Neural cell (in vitro differentiated cells): Measurements from ENCODE around the gene KRTAP5-1. TPM values are rescaled to one million over a fixed set of nuclear protein-coding genes. Genes with fewer than 3 reads are reported as not detected.
"Not testable (repeated sequence)": the region's sequence is repeated elsewhere in the genome, so short reads cannot be mapped to it uniquely, and the experiment has no call there.

ENCODE experiments used
- H2AFZ ChIP-seq: fragments of 200-600, 300-800 bp; sonication (generic), shearing (Covaris generic); 2 replicates; pipeline ENCODE4 v1.6.0; 2014; ENCODE audit warnings: low read depth, mild to moderate bottlenecking, antibody characterized with exemption, low read length, moderate library complexity
- H3F3A ChIP-seq: fragments of 200-600 bp; shearing (Covaris generic); 2 replicates; pipeline ENCODE4 v1.6.1; 2016; ENCODE audit warnings: mild to moderate bottlenecking, moderate library complexity, mixed read lengths, antibody characterized with exemption, low read length; ENCODE audit not compliant: insufficient read depth, poor library complexity, severe bottlenecking
- H3K27ac ChIP-seq: fragments of 200-600, 300-800 bp; sonication (generic), shearing (Covaris generic); 2 replicates; pipeline ENCODE4 v1.5.1; 2014; ENCODE audit warnings: mild to moderate bottlenecking, low read length, moderate library complexity
- H3K27me3 ChIP-seq: fragments of 300-800, 200-600 bp; sonication (generic), shearing (Covaris generic); 2 replicates; pipeline ENCODE4 v1.6.0; 2014; ENCODE audit warnings: mild to moderate bottlenecking, low read depth, low read length, moderate library complexity; ENCODE audit not compliant: insufficient read depth
- H3K36me3 ChIP-seq: fragments of 300-800, 200-600 bp; sonication (generic), shearing (Covaris generic); 2 replicates; pipeline ENCODE4 v1.5.1; 2014; ENCODE audit warnings: mild to moderate bottlenecking, antibody characterized with exemption, low read length, moderate library complexity; ENCODE audit not compliant: insufficient read depth
- H3K4me2 ChIP-seq: fragments of 300-800, 200-600 bp; sonication (generic), shearing (Covaris generic); 2 replicates; pipeline ENCODE4 v1.6.0; 2014; ENCODE audit warnings: mild to moderate bottlenecking, low read length
- H3K4me3 ChIP-seq: fragments of 300-800, 200-600 bp; sonication (generic), shearing (Covaris generic); 2 replicates; pipeline ENCODE4 v1.5.1; 2014; ENCODE audit warnings: mild to moderate bottlenecking, low read length, moderate library complexity
- H3K79me2 ChIP-seq: fragments of 200-600 bp; shearing (Covaris generic); replicated peaks from 2 replicates; pipeline ENCODE4 v1.6.0; 2014; ENCODE audit warnings: mild to moderate bottlenecking, low read length, moderate library complexity; ENCODE audit not compliant: insufficient read depth
- H3K9ac ChIP-seq: fragments of 300-800, 200-600 bp; sonication (generic), shearing (Covaris generic); 2 replicates; pipeline ENCODE4 v1.6.1; 2016; ENCODE audit warnings: mild to moderate bottlenecking, low read length, mixed read lengths
- H3K9me2 ChIP-seq: fragments of 200-600 bp; shearing (Covaris generic); 2 replicates; pipeline ENCODE4 v1.6.1; 2016; ENCODE audit warnings: mild to moderate bottlenecking, low read length, mixed read lengths; ENCODE audit not compliant: insufficient read depth
- H3K9me3 ChIP-seq: fragments of 200-600, 300-800 bp; sonication (generic), shearing (Covaris generic); 2 replicates; pipeline ENCODE4 v1.6.1; 2016; ENCODE audit warnings: mild to moderate bottlenecking, mixed run types, low read length, moderate library complexity, mixed read lengths
- H4K20me1 ChIP-seq: fragments of 200-600 bp; shearing (Covaris generic); 2 replicates; pipeline ENCODE4 v1.6.1; 2016; ENCODE audit warnings: mild to moderate bottlenecking, mixed run types; ENCODE audit not compliant: insufficient read depth
- EP300 ChIP-seq: fragments of 450-650 bp; conservative IDR thresholded peaks from 2 replicates; pipeline ENCODE4 v1.6.1; 2014; ENCODE audit warnings: antibody characterized with exemption, mild to moderate bottlenecking, moderate library complexity; ENCODE audit not compliant: poor library complexity, severe bottlenecking
- EZH2 ChIP-seq: fragments of 200-600, 300-800 bp; shearing (Covaris generic), sonication (generic); IDR thresholded peaks from 2 replicates; pipeline ENCODE4 v1.6.1; 2014; ENCODE audit warnings: antibody characterized with exemption, low read length, borderline replicate concordance, mild to moderate bottlenecking; ENCODE audit not compliant: insufficient read depth, poor library complexity, severe bottlenecking
- MXI1 ChIP-seq: fragments of 450-650 bp; conservative IDR thresholded peaks from 2 replicates; pipeline ENCODE4 v1.6.1; 2014; ENCODE audit warnings: antibody characterized with exemption, mild to moderate bottlenecking; ENCODE audit not compliant: poor library complexity, severe bottlenecking
- POLR2AphosphoS5 ChIP-seq: IDR thresholded peaks from 2 replicates; pipeline ENCODE4 v1.6.1; 2012
- RAD21 ChIP-seq: fragments of 450-650 bp; conservative IDR thresholded peaks from 2 replicates; pipeline ENCODE4 v1.6.1; 2014; ENCODE audit warnings: antibody characterized with exemption, mild to moderate bottlenecking, moderate library complexity
- SMC3 ChIP-seq: fragments of 450-650 bp; conservative IDR thresholded peaks from 2 replicates; pipeline ENCODE4 v1.6.1; 2014; ENCODE audit warnings: antibody characterized with exemption, mild to moderate bottlenecking, moderate library complexity; ENCODE audit not compliant: poor library complexity
- TAF1 ChIP-seq: IDR thresholded peaks from 2 replicates; pipeline ENCODE4 v1.6.1; 2012; ENCODE audit warnings: low read depth
- polyA plus RNA-seq: library from polyadenylated mRNA; depleted of rRNA; stranded (reverse); fragments of >200 nt; gene quantifications from 2 replicates; pipeline ENCODE4 v1.2.3, GENCODE V29; 2014
- TF ChIP-seq, protein P1 (sequence below): IDR thresholded peaks from 2 replicates; pipeline ENCODE4 v1.6.1; 2012; ENCODE audit warnings: borderline replicate concordance
- TF ChIP-seq, protein P2 (sequence below): fragments of 450-650 bp; IDR thresholded peaks from 2 replicates; pipeline ENCODE4 v1.5.1; 2014; ENCODE audit warnings: antibody characterized with exemption, mild to moderate bottlenecking, moderate library complexity; ENCODE audit not compliant: poor library complexity, severe bottlenecking

The KRTAP5-1 gene
- polyA plus RNA-seq, 1 donor from 2014 or later: not detected

DNA sequence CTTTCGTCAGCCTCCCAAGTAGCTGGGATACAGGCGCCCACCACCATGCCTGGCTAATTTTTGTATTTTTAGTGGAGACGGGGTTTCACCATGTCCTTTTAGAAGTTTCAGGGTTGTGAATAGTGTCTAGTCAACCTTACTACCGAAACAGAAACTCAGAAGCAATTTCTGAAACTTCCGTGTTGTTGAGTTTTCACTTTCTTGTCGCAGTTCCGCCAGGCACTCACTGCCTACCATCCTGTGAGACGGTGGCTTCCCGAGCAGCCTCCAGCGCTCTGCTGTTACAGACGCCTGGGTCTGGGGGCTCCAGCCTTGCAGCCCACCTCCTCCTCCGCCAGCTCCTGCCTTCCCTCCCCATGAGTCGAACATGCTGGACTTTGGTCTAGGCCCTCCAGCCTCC lies 20.8 kb upstream of the KRTAP5-1 start:
- H3K27me3 ChIP-seq, H3F3A ChIP-seq, H4K20me1 ChIP-seq, H3K9me3 ChIP-seq, H3K9me2 ChIP-seq, H3K9ac ChIP-seq, H2AFZ ChIP-seq, H3K27ac ChIP-seq, H3K79me2 ChIP-seq, H3K4me3 ChIP-seq, H3K36me3 ChIP-seq, H3K4me2 ChIP-seq: not testable (repeated sequence)

DNA sequence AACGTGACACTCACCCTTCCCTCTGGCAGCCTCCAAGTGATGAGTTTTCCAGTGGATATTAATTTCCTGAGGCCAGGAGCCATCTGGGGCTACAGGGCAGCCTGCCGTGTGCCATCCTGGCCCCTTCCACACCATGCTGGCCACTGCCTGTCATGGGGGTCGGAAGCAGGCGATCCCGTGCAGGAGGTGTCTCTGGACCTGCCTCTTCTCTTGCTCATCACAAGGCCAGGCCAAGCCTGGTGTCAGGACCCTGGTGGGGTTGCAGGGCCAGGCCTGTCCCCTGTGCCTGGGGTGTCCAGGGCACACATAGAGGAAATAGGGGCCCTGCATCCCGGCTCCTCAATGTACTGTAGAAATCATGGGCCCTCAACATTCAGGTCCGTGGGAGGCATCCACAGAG lies 19.6 kb upstream of the KRTAP5-1 start:
- H3K36me3 ChIP-seq: no peaks in the 10 kb centered on the region
- H2AFZ ChIP-seq: no peak overlapping the region
- H3F3A ChIP-seq: no peaks in the 10 kb centered on the region
- H3K9me2 ChIP-seq: no peaks in the 10 kb centered on the region
- H3K4me2 ChIP-seq: no peak overlapping the region
- no peak for TF ChIP-seq SMC3
- no peak for TF ChIP-seq POLR2AphosphoS5
- TF ChIP-seq RAD21: no peak
- TF ChIP-seq, protein P1, sequence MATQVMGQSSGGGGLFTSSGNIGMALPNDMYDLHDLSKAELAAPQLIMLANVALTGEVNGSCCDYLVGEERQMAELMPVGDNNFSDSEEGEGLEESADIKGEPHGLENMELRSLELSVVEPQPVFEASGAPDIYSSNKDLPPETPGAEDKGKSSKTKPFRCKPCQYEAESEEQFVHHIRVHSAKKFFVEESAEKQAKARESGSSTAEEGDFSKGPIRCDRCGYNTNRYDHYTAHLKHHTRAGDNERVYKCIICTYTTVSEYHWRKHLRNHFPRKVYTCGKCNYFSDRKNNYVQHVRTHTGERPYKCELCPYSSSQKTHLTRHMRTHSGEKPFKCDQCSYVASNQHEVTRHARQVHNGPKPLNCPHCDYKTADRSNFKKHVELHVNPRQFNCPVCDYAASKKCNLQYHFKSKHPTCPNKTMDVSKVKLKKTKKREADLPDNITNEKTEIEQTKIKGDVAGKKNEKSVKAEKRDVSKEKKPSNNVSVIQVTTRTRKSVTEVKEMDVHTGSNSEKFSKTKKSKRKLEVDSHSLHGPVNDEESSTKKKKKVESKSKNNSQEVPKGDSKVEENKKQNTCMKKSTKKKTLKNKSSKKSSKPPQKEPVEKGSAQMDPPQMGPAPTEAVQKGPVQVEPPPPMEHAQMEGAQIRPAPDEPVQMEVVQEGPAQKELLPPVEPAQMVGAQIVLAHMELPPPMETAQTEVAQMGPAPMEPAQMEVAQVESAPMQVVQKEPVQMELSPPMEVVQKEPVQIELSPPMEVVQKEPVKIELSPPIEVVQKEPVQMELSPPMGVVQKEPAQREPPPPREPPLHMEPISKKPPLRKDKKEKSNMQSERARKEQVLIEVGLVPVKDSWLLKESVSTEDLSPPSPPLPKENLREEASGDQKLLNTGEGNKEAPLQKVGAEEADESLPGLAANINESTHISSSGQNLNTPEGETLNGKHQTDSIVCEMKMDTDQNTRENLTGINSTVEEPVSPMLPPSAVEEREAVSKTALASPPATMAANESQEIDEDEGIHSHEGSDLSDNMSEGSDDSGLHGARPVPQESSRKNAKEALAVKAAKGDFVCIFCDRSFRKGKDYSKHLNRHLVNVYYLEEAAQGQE: no peak
- no peak for TF ChIP-seq EZH2
- no peak for TF ChIP-seq MXI1
- TF ChIP-seq, protein P2, sequence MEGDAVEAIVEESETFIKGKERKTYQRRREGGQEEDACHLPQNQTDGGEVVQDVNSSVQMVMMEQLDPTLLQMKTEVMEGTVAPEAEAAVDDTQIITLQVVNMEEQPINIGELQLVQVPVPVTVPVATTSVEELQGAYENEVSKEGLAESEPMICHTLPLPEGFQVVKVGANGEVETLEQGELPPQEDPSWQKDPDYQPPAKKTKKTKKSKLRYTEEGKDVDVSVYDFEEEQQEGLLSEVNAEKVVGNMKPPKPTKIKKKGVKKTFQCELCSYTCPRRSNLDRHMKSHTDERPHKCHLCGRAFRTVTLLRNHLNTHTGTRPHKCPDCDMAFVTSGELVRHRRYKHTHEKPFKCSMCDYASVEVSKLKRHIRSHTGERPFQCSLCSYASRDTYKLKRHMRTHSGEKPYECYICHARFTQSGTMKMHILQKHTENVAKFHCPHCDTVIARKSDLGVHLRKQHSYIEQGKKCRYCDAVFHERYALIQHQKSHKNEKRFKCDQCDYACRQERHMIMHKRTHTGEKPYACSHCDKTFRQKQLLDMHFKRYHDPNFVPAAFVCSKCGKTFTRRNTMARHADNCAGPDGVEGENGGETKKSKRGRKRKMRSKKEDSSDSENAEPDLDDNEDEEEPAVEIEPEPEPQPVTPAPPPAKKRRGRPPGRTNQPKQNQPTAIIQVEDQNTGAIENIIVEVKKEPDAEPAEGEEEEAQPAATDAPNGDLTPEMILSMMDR: no peak
- no peak for TF ChIP-seq EP300
- TF ChIP-seq TAF1: no peak
- no peak overlapping the region for H3K4me3 ChIP-seq
- no peak overlapping the region for H3K9ac ChIP-seq
- H4K20me1 ChIP-seq: no peaks in the 10 kb centered on the region
- H3K27ac ChIP-seq: no peak overlapping the region
- H3K79me2 ChIP-seq: no peaks in the 10 kb centered on the region
- H3K27me3 ChIP-seq: no peaks in the 10 kb centered on the region
- H3K9me3 ChIP-seq: no peaks in the 10 kb centered on the region

DNA sequence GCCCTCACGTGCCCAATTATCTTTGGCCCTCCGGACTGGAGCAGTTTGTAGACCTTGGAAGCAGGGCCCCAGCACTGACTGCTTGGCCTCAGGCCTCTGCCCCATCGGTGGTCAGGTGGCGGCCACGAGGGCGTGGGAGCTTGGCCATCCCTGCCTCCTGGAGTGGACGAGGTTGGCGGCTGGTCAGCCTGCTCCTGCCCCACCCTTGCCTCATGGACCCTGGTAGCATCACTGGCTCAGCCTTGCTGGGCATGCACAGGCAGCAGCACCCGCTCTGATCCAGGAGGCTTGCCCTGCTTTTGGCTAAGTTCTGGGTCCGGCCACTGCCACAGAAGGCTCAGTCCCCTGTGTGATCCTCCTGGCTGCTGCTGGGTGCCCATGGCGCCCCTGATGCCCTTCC lies 19.1 kb upstream of the KRTAP5-1 start:
- H3K79me2 ChIP-seq: no peaks in the 10 kb centered on the region
- H3K27ac ChIP-seq: no peak overlapping the region
- H3K4me3 ChIP-seq: no peak overlapping the region
- H4K20me1 ChIP-seq: no peaks in the 10 kb centered on the region
- H3K27me3 ChIP-seq: no peaks in the 10 kb centered on the region
- H3K4me2 ChIP-seq: no peak overlapping the region
- no peaks in the 10 kb centered on the region for H3K9me2 ChIP-seq
- H3K36me3 ChIP-seq: no peaks in the 10 kb centered on the region
- H3K9me3 ChIP-seq: no peaks in the 10 kb centered on the region
- no peak overlapping the region for H2AFZ ChIP-seq
- no peak overlapping the region for H3K9ac ChIP-seq
- no peaks in the 10 kb centered on the region for H3F3A ChIP-seq
- TF ChIP-seq, protein P1: no peak
- TF ChIP-seq TAF1: no peak
- no peak for TF ChIP-seq EP300
- TF ChIP-seq, protein P2: no peak
- no peak for TF ChIP-seq SMC3
- TF ChIP-seq POLR2AphosphoS5: no peak
- TF ChIP-seq MXI1: no peak
- TF ChIP-seq EZH2: no peak
- TF ChIP-seq RAD21: no peak
